DMS153 treated with DMSO at 0.1 percent for 48 hours (cell line): Measurements from ENCODE around the gene NAT8L.

ENCODE experiments used
- DNase-seq: peaks from one replicate; lab custom pipeline; 2025; ENCODE audit not compliant: unreplicated experiment; lab: John Stamatoyannopoulos, UW

The NAT8L gene

GRCh38 chr4:2091990-2092668 lies 33.0 kb downstream of the NAT8L start:
- no peak for DNase-seq

GRCh38 chr4:2092669-2093053 lies 33.5 kb downstream of the NAT8L start:
- DNase-seq = no peak

DNA sequence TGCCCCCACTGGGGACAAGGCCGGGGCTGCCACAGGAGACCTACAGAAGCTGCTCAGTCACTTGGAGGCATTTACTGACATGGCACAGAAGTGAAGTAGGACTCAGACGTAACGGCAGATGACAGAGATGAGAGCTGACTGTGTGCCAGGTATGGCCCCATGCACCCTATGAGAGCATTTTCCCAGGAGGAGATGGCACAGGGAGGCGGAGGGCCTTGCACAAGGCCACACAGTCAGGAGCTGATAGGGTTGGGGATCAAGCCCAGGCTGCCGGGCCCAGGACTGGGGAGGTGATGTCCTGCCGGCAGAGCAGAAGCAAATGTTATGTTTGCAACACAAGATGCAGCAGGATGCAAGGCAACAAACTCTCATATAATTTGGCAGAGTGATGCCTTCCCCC lies 34.1 kb downstream of the NAT8L start:
- no peak for DNase-seq

GRCh38 chr4:2094545-2094944 lies 35.4 kb downstream of the NAT8L start:
- no peak for DNase-seq

- no peak for DNase-seq
Observed at GRCh38 chr4:2095236-2096072, 36.3 kb downstream of the NAT8L start.

DNA sequence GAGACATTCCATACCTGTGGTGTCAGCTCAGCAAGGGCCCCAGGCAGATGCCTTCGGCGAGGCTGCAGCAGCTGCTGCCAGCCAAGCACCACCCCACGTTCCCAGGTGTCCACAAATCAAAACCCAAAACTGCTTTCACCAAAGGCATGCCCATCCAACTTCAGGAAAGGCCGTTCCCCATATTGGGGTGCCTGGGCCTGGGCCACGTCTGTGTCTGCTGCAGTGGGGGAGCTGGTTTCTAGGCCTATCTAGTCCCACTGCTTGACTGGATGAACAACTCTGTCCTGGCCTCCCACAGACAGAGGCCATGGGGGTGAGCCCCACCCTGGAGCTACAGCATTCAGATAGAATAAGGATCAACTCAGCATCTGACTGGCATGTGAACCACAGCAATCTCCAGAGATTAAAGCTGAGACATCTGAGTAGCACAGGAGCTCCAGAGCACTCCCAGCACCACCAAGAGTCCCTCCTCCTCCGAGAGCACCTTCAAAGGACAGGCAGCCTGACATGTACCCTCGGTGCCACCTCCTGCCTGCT lies 37.0 kb downstream of the NAT8L start:
- DNase-seq = no peak

- no peak for DNase-seq
Observed at GRCh38 chr4:2101346-2102044, 42.4 kb downstream of the NAT8L start.

- no peak for DNase-seq
Observed at GRCh38 chr4:2102045-2102883, 43.1 kb downstream of the NAT8L start.

DNA sequence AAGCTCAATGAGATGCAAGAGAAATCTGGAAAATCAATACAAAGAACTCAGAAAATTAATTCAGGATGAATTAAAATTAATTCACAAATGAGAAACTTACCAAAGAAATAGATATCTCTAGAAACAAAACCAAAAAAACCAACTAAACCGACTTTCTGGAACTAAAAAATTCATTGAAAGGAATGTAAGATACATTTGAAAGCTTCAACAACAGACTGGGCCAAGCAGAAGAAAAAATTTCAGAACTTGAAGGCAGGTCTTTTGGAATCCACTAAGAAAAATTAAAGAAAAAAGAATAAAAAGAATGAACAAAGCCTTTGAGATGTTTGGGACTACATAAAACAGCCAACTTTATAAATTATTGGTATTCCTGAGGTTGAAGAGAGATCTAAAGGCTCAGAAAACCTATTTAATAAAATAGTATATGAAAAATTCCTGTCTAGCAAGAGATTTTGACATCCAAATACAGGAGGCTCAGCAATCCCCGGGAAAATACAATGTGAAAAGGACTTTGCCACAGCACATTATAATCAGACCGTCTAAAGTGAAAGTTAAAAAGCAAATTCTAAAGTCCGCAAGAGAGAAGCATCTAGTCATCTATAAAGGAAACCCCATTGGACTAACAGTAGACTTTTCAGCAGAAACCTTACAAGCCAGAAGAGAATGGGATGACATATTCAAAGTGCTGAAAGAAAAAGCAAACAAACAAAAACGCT lies 44.2 kb downstream of the NAT8L start:
- no peak for DNase-seq

DNA sequence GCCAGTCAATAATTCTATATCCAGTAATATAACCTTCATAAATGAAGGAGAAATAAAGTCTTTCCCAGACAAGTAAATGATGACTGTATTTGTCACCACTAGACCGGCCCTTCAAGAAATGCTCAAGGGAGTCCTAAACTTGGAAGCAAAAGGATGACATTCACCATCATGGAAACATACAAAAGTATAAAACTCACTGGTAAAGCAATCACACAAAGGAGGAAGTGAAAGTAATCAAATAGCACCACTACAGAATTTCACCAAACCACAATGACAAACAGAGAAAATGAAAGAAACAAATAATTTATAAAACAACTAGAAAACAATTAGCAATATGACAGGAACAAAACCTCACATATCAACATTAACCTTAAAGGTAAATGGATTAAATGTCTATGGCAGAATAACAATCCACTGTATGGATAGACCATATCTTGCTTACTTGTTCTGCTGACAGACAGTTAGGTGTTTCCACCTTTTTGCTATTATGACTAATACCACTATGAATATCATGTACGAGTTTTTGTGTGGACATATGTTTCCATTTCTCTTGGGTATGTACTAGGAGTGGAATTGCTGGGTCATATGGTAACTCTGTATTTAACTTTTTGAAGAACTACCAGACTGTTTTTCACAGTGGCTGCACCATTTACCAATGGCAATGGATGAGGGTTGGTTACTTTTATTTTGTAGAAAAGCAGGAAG lies 44.9 kb downstream of the NAT8L start:
- no peak for DNase-seq

GRCh38 chr4:2104556-2105345 lies 45.6 kb downstream of the NAT8L start:
- no peak for DNase-seq

DNA sequence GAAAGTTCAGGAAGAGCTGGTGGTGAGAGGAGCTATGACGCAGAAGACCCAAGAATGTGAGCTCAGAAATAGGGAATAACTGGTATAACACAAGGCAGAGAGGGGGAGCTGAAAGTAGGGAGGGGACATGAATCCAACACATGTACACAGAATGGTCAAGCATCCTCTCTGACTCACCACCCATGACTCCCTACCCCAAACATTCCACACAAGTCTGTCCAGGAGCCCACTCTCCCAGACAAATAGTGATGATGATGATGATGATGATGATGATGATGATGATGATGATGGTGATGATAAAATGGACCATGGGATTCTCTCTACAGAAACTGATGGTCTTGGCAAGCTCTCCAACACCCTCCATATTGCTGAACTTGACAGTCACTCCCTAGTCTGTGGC lies 46.4 kb downstream of the NAT8L start:
- no peak for DNase-seq

- no peak for DNase-seq
Observed at GRCh38 chr4:2116687-2117400, 57.7 kb downstream of the NAT8L start.
